HUES48 (cell line): ENCODE measurements around the gene SNAP23.

ENCODE experiments used
- H3K27ac ChIP-seq: one replicate; pipeline ENCODE4 v1.7.0; 2013; ENCODE audit warnings: low read depth, low read length, inconsistent platforms
- H3K27me3 ChIP-seq: 2 replicates; pipeline ENCODE4 v1.6.1; 2013; ENCODE audit warnings: mild to moderate bottlenecking, low read length; ENCODE audit not compliant: control insufficient read depth, insufficient read depth
- H3K36me3 ChIP-seq: 2 replicates; pipeline ENCODE4 v1.6.1; 2013; ENCODE audit warnings: low read length; ENCODE audit not compliant: control insufficient read depth, insufficient read depth
- H3K4me1 ChIP-seq: 2 replicates; pipeline ENCODE4 v1.6.1; 2013; ENCODE audit warnings: mild to moderate bottlenecking, low read length; ENCODE audit not compliant: control insufficient read depth, insufficient read depth
- H3K4me3 ChIP-seq: 2 replicates; pipeline ENCODE4 v1.5.1; 2013; ENCODE audit warnings: mild to moderate bottlenecking, low read depth, low read length
- H3K9ac ChIP-seq: 2 replicates; pipeline ENCODE4 v1.6.1; 2013; ENCODE audit warnings: mild to moderate bottlenecking, low read depth, low read length, moderate library complexity
- H3K9me3 ChIP-seq: 2 replicates; pipeline ENCODE4 v1.6.1; 2013; ENCODE audit warnings: low read length; ENCODE audit not compliant: control insufficient read depth, insufficient read depth

The SNAP23 gene

GRCh38 chr15:42575188-42576039, 80.0 kb downstream of the SNAP23 start, which contains the start of gene STARD9:
STARD9 (plus strand) TSS chr15:42575606; CDS start chr15:42575716, 110 bp downstream.
- H3K4me3 ChIP-seq, result peak within 1 kb of the TSS; percentile 76
- H3K4me1 ChIP-seq, result no peaks in the 10 kb centered on the region; the same call in 1 of the 2 replicates
- no peaks in the 10 kb centered on the region for H3K9me3 ChIP-seq
- H3K27ac ChIP-seq, result peak within 1 kb of the TSS; percentile 20
- H3K36me3 ChIP-seq, result no peaks in the 10 kb centered on the region
- peak within 1 kb of the TSS; percentile 21; the same call in 1 of the 2 replicates for H3K9ac ChIP-seq
- H3K27me3 ChIP-seq, result peaks cover 24% of the 10 kb centered on the region

GRCh38 chr15:42576040-42576594, 80.7 kb downstream of the SNAP23 start:
- Histone ChIP-seq H3K27me3 (peaks cover 30% of the 10 kb centered on the region), H3K4me1 (peaks cover 3% of the 10 kb centered on the region; the same call in 1 of the 2 replicates), H3K9me3 (no peaks in the 10 kb centered on the region), H3K4me3 (peak overlapping the region; percentile 76), H3K36me3 (no peaks in the 10 kb centered on the region), H3K27ac (no peak overlapping the region), H3K9ac (0 out of 2 replicates have a peak overlapping the region, but pooled peaks have one; percentile 21)

GRCh38 chr15:42576776-42577175, 81.3 kb downstream of the SNAP23 start:
- no peaks in the 10 kb centered on the region for H3K36me3 ChIP-seq
- H3K9ac ChIP-seq, result no peak overlapping the region
- H3K4me1 ChIP-seq, result peaks cover 6% of the 10 kb centered on the region; the same call in 1 of the 2 replicates
- no peak overlapping the region for H3K4me3 ChIP-seq
- H3K9me3 ChIP-seq, result no peaks in the 10 kb centered on the region
- peaks cover 30% of the 10 kb centered on the region for H3K27me3 ChIP-seq
- no peak overlapping the region for H3K27ac ChIP-seq

DNA sequence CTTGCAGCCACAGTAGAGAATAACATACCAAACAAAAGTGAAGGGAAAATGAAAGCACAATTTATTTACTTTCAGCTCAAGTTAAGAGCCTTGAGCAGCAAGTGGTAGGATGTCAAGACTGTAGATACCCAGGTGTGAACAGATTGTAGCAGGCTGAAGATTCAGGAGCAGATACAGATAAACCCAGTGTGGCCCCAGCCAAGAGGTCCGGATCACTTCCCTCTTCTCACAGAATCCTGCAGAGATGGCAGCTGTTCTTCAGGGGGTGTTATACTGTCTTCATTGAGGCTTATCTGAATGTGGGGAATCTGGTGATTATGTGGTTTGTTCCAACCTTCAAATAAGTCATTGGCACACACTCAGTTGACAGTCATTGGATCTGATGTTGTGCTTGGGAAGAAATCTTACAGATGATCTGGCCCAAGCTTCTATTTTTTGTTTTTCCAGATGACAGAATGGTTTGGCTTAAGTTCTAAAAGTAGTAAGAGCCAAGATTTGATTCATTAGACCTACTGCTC, 82.1 kb downstream of the SNAP23 start:
- Histone ChIP-seq H3K27ac (no peak overlapping the region), H3K36me3 (no peaks in the 10 kb centered on the region), H3K4me3 (no peak overlapping the region), H3K9ac (no peak overlapping the region), H3K4me1 (peaks cover 8% of the 10 kb centered on the region; the same call in 1 of the 2 replicates), H3K9me3 (no peaks in the 10 kb centered on the region), H3K27me3 (peaks cover 34% of the 10 kb centered on the region)

- Histone ChIP-seq H3K4me3 (no peak overlapping the region), H3K4me1 (peaks cover 23% of the 10 kb centered on the region), H3K9me3 (no peaks in the 10 kb centered on the region), H3K9ac (no peak overlapping the region), H3K27me3 (peaks cover 38% of the 10 kb centered on the region), H3K27ac (no peak overlapping the region), H3K36me3 (no peaks in the 10 kb centered on the region)
Observed at GRCh38 chr15:42578984-42579537, 83.6 kb downstream of the SNAP23 start.

- no peak overlapping the region for H3K27ac ChIP-seq
Observed at GRCh38 chr15:42581272-42581730, 85.9 kb downstream of the SNAP23 start.

More at GRCh38 chr15:42581272-42581730, 85.9 kb downstream of the SNAP23 start:
- Histone ChIP-seq H3K4me1 (peaks cover 31% of the 10 kb centered on the region), H3K4me3 (peak overlapping the region; percentile 64), H3K9me3 (no peaks in the 10 kb centered on the region), H3K9ac (peak overlapping the region; percentile 37), H3K27me3 (peaks cover 31% of the 10 kb centered on the region), H3K36me3 (peaks cover 4% of the 10 kb centered on the region; the same call in 1 of the 2 replicates)
